AG20443 (cell line): ENCODE measurements around the gene TEX101.
A peak's percentile ranks its signal among the peaks of the same experiment; 100 is the strongest.
"Not testable (repeated sequence)": the region's sequence is repeated elsewhere in the genome, so short reads cannot be mapped to it uniquely, and the experiment has no call there.

Experiments used
- DNase-seq: peaks from one replicate; pipeline ENCODE4 v3.0.0; 2012; ENCODE audit warnings: low spot score, mixed read lengths

TEX101 gene

DNA sequence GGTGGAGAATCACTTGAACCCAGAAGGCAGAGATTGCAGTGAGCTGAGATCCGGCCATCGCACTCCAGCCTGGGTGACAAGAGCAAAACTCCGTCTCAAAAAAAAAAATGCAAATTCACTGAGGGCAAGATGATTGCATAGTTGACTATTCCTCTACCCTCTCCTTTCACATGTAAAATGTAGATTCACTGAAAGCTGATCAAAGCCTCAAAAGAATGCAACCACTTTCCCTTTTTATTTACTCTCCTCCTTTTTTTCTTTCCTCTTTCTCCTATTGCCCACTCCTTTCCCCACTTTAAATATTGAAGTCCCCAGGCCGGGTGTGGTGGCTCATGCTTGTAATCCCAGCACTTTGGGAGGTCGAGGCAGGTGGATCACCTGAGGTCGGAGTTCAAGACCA is 6.3 kb downstream of the TEX101 start:
- DNase-seq: no peak

DNA sequence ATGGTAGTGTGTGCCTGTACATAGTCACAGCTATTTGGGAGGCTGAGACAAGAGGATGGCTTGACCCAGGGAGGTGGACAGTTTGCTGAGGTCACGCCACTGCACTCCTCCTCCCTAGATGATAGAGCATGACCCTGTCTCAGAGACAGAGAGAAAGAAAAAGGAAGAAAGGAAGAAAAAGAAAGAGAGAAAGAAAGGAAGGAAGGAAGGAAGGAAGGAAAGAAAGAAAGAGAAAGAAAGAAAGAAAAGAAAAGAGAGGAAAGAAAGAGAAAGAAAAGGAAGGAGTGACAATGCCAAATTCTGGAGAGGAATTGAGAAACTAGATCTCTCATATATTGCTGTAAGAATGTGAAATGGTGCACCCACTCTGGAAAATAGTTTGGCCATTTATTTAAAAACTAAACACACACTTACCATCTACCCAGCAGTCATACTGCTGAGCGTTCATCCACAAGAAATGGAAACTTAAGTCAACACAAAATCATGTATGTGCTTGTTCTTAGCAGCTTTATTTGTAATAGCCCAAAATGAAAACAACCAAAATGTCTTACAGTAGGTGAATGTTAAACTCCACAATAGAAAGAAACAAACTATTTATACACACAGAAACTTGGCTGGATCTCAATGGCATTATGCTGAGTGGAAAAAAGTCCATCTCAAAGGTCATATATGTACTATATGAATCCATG is 7.5 kb downstream of the TEX101 start:
- DNase-seq: no peak

DNA sequence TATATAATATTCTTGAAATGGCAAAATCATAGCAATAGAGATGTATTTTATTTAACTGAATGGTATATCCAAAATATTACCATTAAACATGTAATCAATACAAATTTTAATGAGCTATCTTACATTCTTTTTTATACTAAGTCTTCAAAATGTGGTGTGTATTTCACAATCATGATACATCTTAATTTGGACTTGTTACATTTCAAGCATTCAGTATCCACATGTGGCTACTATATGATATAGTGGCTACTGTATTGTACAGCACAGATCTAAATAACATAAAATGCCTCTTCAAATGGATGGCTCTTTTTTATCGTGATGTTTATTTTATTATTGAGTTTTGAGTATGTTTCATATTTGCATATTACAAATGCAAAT is 8.0 kb downstream of the TEX101 start:
- no peak for DNase-seq

DNA sequence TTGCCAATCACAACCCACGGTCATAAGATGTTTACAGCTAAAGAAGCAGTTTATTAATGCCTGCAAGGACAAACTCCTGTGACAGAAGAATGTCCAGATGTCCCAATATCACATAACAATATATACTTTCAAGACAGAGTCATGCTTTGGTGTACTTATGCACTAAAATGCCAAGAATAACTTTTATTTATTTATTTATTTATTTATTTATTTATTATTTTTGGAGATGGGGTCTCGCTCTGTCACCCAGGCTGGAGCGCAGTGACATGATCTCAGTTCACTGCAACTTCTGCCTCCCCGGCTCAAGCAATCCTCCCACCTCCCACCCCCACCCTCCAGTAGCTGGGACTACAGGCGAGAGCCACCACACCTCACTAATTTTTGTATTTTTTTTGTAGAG is 9.1 kb downstream of the TEX101 start:
- DNase-seq: no peak

DNA sequence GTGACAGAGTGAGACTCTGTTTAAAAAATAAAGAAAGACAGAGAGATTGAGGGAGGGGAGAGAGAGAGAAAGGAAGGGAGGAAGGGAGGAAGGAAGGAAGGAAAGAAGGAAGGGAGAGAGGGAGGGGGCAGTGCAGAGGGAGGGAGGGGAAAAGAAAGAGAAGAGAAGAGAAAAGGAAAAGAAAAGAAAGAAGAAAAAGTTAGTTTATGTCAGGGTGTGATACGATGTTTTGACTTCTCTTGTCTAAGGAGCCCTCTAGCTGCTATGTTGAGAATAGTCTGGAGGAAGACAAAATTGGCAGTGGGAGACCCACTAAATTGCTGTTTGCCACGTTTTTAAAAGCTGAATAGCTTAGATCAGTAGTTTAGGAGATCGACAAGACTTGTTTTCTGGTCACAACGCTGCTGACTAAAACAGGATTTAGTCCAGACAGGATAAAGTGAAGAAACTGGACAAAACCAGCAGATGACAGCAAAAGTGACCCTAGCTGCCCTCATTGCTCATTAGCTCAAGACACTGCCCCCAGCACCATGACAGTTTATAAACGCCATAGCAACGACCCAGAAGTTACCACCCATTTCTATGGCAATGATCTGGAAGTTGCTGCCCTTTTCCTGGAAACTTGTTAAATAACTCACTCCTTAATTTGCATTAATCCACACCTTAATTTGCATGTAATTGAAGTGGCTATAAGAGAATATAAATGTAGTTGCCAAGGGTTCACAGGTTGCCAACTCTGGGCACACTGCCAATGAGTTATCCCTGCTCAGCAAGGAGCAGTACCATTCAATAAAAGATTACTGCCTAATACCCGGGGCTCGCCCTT is 11.1 kb downstream of the TEX101 start:
- no peak for DNase-seq

DNA sequence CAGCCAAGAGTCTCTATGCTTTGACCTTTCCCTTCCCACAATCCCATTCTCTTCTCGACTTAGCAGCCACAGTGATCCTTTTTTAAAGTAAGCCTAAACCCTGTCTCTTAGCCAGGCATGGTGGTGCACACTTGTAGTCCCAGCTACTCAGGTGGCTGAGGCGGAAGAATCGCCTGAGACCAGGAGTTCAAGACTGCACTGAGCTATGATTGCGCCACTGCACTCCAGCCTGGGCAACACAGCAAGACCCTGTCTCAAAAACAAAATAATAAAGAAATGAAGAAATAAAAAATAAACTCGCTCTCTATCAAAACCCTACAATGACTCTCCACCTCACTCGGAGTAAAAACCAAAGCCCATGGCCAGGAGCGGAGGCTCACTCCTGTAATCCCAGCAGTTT is 14.7 kb downstream of the TEX101 start:
- DNase-seq: no peak

DNA sequence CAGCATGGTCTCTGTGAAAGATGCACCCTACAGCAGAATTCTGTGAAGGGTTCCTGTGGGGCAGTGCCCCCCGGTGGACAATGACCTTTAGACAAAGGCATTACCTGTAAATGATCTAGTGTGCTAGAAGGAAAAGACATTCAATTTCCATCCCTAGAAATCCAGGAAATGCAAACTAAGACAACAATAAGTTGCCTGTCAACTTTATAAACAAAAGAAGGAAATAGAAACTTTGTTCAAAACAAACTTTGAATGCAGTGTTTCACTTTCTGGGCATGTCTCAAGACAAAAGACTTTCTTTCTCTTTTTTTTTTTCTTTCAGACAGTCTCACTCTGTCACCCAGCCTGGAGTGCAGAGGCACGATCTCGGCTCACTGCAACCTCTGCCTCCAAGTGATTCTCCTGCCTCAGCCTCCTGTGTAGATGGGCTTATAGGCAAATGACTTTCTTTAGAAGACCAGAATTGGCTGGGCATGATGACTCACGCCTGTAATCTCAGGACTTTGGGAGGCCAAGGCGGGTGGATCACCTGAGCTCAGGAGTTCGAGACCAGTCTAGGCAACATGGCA is 15.5 kb downstream of the TEX101 start:
- no peak for DNase-seq

DNA sequence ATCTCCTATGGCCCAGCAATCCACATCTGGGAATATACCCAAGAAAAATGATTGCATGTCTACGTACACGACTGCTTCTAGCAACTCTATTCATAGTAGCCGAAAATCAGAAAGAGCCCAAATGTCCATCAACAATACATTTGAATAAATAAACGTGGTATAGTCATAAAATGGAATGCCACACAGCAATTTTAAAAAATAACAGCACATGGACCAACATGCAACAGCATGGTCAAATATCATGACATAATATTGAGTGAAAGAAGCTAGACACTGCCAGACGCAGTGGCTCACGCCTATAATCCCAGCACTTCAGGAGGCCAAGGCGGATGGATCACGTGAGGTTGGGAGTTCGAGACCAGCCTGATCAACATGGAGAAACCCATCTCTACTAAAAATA is 16.3 kb downstream of the TEX101 start:
- DNase-seq: no peak

DNA sequence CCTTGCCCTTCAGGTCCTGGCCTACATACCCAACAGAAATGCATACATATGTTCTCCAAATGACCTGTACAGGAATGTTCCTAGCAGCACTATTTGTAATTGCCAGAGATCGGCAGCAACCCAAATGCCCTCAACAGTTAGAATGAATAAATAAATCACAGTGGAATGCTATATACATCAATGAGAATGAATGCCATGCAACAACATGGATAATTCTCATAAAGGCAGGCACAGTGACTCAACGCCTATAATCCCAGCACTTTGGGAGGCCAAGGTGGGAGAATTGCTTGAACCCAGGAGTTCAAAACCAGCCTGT is 18.6 kb downstream of the TEX101 start:
- DNase-seq: no peak

DNA sequence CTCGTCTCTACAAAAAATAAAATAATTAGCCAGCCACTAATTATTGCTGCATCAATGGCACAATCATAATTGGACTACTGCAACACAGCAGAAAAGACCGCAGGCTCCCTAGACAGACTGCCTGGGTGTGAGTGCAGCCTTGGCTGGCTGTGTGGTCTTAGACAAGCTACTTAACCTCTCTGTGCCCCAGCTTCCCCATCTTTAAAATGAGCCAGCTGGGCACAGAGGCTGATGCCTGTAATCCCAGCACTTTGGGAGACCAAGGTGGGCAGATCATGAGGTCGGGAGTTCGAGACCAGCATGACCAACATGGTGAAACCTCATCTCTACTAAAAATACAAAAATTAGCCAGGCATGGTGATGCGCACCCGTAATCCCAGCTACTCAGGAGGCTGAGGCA is 19.0 kb downstream of the TEX101 start:
- DNase-seq: no peak

DNA sequence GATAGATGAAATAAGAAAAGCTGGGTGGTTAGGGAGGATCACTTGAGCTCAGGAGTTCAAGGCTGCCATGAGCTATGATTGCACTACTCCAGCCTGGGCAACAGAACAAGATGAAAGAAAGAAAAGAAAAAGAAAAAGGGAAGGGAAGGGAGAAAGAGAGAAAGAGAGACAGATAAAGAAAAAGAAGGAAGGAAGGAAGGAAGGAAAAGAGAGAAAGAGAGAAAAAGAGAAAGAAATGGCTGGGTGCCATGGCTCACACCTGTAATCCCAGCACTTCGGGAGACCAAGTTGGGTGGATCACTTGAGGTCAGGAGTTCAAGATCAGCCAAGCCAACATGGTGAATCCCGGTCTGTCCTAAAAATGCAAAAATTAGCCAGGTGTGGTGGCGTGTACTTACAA is 21.1 kb downstream of the TEX101 start:
- no peak for DNase-seq

DNA sequence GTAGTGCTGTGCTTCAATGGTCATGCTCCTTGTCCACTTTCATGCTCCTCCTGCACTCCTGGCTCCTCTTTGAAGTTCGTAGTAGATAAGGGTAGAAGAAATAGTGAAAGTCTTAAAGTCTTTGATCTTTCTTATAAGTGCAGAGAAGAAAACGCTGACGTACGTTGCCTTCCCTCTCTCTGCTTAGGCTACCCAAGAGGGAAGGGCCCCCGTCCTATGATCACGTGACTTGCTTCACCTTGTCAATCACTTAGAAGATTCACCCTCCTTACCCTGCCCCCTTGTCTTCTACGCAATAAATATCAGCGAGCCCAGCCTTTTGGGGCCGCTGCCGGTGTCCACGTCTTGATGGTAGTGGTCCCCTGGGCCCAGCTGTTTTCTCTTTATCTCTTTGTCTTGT is 22.6 kb downstream of the TEX101 start:
- DNase-seq: not testable (repeated sequence)

DNA sequence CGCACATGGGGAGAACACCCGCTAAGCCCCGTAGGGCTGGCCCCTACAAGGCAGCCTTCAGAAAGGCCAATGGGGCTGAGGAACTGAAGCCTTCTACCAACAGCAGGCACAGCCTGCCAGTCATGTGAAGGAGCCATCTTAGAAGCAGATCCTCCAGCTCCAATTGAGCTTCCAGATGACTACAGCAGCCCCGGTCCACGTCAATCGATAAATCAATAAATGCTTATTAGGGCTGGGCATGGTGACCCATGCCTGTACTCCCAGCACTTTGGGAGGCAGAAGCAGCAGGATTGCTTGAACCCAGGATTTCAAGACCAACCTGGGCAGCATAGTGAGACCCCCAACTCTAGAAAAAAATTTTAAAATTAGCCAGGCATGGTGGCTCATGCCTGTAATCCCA is 23.0 kb downstream of the TEX101 start:
- DNase-seq: no peak

DNA sequence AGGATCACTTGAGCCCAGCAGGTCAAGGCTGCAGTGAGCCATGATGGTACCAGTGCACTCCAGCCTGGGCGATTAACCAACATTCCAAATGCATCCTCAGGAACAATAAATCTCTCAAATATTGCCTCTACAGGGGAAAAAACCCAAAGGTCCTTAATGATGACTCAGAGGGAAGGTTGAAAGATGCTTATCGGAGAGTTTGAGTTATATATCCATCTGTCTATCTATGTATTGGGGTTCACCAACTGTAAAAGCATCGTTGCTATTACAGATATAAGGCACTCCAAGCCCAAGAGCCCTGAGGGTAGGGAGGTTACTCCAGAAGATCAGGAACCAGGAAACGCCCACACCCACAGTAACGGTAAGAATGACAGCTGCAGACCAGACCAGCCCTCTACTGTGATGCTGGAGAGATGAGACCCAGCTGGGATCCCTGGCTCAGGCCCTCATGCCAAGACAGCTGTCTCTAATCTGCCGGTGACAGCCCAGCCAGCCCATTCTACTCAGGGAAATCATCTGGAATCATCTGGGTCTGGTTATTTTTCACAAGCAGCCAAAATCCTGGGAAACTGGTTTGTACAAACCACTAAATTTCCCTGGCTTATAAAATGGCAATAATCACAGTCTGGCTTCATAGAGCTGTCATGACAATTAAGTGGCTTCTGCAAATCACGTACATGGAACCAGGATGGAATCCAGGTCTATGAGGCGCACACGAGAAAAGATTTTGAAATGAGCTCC is 23.8 kb downstream of the TEX101 start:
- peak; percentile 90 for DNase-seq

DNA sequence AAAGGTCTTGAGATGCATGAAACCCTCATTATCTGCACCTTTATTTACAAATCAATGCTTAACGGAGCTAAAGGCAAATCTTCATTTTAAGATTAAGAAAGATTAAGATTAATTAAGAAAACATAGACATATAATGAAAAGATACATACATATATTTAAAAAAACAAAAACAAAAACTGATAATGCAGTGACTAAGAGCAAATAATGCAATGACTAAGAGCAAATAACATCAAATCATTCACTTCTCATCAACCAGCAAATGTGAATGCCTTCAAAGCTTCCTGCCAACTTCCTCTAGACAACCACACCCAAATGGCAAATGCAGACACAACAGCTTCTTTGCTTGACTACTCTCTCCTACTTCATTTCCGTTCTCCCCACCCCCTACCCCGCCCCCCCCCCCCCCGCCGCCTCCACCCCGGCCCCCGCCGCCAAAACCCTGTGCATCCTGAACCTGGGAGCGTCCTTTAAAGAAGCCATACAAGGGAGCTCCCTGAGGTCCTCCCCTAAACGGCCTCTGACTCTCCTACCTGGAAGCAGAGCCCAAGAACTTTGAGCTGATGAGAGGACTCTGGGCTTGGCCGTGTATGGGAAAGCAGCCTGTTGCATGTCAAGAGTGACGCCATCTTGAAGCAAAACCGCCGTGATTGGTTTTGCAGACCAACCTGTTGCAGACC is 24.5 kb downstream of the TEX101 start:
- peak; percentile 70 for DNase-seq

DNA sequence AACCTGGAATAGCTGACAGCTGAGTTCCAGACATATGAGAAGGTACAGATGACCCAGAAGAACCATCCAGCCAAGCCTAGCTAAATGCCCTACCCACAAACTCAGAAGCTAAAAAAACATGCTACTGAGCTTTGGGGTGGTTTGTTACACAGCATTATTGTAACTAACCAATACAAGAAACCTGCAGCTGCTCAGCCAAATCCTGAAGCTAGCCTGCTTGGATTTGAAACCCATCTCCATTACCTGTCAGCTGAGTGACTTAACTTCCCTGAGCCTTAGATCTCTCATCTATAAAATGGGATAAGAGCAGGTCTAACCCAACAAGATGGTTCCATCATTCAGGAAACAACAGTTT is 25.0 kb downstream of the TEX101 start:
- no peak for DNase-seq

DNA sequence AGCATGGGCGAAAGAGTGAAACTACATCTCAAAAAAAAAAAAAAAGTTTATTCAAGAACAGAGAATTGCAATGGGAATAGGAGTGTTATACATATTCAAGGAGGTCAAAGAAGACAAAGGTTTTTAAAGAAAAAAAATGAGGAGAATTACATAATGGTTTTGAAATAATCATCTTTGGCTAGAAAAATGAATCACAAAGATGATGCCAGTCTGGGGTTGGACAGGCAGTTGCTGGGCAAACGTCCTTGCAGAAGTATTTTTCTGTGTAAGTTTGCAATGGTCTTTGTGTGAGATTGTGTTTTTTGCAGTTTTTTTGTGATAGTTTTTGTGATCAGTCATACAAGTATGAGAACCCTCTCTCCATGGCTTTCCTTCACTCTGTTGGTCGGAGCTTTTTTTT is 27.0 kb downstream of the TEX101 start:
- no peak for DNase-seq

DNA sequence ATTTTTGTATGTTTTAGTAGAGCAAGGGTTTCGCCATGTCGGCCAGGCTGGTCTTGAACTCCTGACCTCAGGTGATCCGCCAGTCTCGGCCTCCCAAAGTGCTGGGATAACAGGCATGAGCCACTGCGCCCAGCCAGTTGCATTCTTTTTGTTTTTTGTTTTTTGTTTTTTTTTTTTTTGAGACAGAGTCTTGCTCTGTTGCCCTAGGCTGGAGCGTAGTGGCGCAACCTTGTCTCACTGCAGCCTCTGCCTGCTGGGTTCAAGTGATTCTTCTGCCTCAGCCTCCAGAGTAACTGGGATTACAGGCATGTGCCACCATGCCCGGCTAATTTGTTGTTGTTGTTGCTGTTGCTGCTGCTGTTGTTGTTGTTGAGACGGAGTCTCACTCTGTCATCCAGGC is 29.4 kb downstream of the TEX101 start:
- DNase-seq: not testable (repeated sequence)

DNA sequence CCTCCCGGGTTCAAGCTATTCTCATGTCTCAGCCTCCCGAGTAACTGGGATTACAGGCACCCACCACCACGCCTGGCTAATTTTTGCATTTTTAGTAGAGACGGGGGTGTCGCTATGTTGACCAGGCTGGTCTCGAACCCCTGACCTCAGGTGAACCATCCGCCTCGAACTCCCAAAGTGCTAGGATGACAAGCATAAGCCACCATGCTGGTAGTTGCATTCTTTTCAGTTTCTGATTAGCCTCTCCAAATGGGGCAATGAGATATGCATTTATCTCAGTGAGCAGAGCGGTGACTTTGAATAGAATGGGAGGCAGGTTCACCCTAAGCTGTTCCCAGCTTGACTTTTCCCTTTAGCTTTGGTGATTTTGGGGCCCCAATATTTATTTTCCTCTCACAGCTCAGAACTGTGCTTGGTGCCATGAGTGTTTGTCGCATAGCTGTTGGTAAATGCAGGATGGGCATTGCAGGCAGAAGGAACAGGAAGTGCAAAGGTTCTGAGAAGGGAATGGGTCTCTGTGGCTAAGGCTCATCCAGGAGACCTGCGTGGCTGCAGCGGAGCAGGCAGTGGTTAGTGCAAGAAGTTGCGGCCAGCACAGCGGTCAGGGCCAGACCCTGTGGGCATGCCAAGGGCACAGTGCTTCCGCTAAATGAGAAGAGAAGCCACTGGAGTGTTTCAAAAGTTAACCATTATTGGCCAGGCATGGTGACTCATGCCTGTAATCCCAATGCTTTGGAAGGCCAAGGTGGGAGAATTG is 30.0 kb downstream of the TEX101 start:
- no peak for DNase-seq

DNA sequence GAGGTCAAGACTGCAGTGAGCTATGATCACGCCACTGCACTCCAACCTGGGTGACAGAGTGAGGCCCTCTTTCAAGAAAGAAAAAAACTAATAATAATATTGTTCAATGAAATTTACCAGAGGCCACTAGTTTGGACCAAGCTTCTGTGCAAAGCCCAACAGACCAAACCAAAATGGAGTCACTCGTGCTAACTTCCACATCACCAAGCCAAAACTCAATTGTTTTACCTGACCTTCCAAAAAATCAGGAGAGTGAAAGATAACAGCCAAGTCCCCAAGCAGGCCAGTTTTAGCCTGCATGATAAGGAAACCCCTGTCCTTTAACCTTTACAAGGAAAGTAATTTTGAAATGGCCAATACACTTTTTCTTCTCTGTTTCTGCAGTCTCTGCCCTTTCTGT is 30.7 kb downstream of the TEX101 start:
- no peak for DNase-seq

DNA sequence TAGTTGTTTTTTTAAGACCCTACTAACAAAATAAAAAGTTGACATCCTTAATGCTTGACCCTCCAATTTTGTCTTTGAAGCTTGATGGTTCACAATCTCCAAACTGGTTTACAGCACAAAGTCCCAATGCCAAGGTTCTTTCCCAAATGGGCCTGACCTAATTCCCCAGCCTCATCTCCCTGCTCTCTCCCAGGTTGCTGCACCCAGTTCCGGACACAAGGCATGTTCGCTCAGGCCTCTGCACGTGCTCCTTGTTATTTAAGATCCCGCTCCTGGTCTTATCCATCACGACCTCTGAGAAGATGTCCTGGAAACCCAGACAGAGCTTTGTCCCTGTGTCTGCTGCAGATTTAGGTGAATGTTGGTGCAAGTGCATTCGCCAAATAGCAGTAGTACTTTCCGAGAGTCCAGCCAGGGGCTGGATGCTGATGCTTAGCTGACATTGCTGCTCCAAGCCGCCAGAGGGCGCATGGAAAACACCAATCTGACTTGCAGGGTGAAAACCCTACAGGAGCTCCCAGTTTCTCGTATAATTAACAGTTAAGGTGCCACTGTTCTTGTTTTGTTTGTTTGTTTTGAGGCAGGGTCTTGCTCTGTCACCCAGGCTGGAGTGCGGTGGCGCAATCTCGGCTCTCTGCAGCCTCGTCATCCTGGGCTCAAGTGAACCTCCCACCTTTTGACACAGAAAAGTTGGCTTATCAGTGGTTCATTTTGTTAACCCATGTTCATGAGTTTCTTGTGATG is 32.2 kb downstream of the TEX101 start:
- DNase-seq: peak; percentile 85
